MM.1S (cell line): ENCODE measurements around the gene ANKRD66.

ENCODE experiments used
- EZH2 ChIP-seq: fragments of 300-600 bp; sonication (generic); optimal IDR thresholded peaks from 2 replicates; pipeline ENCODE3; 2017; ENCODE audit warnings: low read depth, mild to moderate bottlenecking, antibody characterized with exemption, low read length, mixed read lengths
- TF ChIP-seq, protein P1 (sequence below): fragments of 300-600 bp; sonication (generic); IDR thresholded peaks from 2 replicates; pipeline ENCODE4 v1.5.1; 2016; ENCODE audit warnings: antibody characterized with exemption, low read length, mixed read lengths

DNA sequence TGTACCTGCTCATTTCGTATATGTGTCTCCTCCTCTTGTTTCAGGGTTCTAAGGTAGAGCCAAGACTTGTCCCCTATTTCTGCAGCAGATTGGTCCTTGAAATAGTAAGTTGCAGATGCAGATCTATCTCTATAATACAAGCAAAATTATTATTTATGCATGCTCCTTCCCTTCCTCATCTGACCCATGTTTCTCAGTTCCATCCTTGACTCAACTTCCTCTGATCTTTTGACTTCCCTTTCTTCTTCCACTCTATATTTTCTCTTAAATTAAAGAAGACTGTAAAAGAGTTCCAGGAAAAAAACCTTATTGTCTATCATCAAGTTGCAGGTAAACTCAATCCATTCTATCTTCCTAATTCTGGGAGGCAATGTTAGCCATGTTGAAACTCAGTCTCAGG is 35.2 kb upstream of the ANKRD66 start:
- TF ChIP-seq, protein P1, sequence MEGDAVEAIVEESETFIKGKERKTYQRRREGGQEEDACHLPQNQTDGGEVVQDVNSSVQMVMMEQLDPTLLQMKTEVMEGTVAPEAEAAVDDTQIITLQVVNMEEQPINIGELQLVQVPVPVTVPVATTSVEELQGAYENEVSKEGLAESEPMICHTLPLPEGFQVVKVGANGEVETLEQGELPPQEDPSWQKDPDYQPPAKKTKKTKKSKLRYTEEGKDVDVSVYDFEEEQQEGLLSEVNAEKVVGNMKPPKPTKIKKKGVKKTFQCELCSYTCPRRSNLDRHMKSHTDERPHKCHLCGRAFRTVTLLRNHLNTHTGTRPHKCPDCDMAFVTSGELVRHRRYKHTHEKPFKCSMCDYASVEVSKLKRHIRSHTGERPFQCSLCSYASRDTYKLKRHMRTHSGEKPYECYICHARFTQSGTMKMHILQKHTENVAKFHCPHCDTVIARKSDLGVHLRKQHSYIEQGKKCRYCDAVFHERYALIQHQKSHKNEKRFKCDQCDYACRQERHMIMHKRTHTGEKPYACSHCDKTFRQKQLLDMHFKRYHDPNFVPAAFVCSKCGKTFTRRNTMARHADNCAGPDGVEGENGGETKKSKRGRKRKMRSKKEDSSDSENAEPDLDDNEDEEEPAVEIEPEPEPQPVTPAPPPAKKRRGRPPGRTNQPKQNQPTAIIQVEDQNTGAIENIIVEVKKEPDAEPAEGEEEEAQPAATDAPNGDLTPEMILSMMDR = no peak
- no peak for TF ChIP-seq EZH2
